Prostate gland (tissue), 2 donors: ENCODE results near the gene PRKAB1. TPM values are rescaled to one million over a fixed set of nuclear protein-coding genes. Genes with fewer than 3 reads are reported as not detected.
"Not testable (repeated sequence)": the region's sequence is repeated elsewhere in the genome, so short reads cannot be mapped to it uniquely, and the experiment has no call there.

ENCODE experiments used
- DNase-seq: peaks from one replicate; pipeline ENCODE4 v3.0.0-alpha.2; 2019; ENCODE audit warnings: low spot score
- H3K27ac ChIP-seq, 2 donors: fragments of 200-600 bp; sonication (generic); 2 replicates each; pipeline ENCODE4 v1.5.1; 2017 to 2019
- H3K27me3 ChIP-seq: fragments of 200-600 bp; sonication (generic); replicated peaks from 2 replicates; pipeline ENCODE4 v1.5.1; 2019; ENCODE audit not compliant: insufficient read depth
- H3K36me3 ChIP-seq, 2 donors: fragments of 200-600 bp; sonication (generic); 1 replicate in 1 of 2; 2 replicates in 1 of 2; pipeline versions ENCODE4 v1.5.1 to v1.8.1; 2017 to 2019
- H3K4me1 ChIP-seq: fragments of 200-600 bp; sonication (generic); replicated peaks from 2 replicates; pipeline ENCODE4 v1.5.1; 2019
- H3K4me3 ChIP-seq, 2 donors: fragments of 200-600 bp; sonication (generic); 2 replicates each; pipeline ENCODE4 v1.5.1; 2017 to 2019
- H3K9me3 ChIP-seq: fragments of 200-600 bp; sonication (generic); 2 replicates; pipeline ENCODE4 v1.5.1; 2017
- CTCF ChIP-seq, 4 experiments: fragments of 200-600 bp in 2 of 4; fragments of 450-650 bp in 2 of 4; sonication (generic) in 2 of 4; IDR thresholded peaks; 1 replicate in 3 of 4; 2 replicates in 1 of 4; pipeline ENCODE4 v1.5.1; 2016 to 2019; ENCODE audit warnings: antibody characterized with exemption in 4 of 4, mild to moderate bottlenecking in 2 of 4, moderate library complexity in 2 of 4
- POLR2A ChIP-seq: fragments of 450-650 bp; IDR thresholded peaks from one replicate; pipeline ENCODE4 v1.6.1; 2016; ENCODE audit warnings: antibody characterized with exemption, mild to moderate bottlenecking
- POLR2AphosphoS5 ChIP-seq: sonication (generic); formaldehyde crosslinking; IDR thresholded peaks from one replicate; pipeline ENCODE4 v1.6.1; 2017; ENCODE audit warnings: antibody characterized with exemption
- WGBS: methylation state at CpG from one replicate; pipeline ENCODE4 v1.1.5; 2018; 5-methylcytosine and 5-hydroxymethylcytosine counted together
- intact Hi-C: fragments of 100-400 bp; cut with DNase I; formaldehyde crosslinking; loops from one replicate; pipeline ENCODE4 v1.14.2; 2022
- total RNA-seq, 2 donors: library from RNA; depleted of rRNA; stranded (reverse); fragments of >200 nt; gene quantifications; one replicate each; pipeline ENCODE4 v1.1.0, GENCODE V29; 2016

Gene PRKAB1
- total RNA-seq = 10 to 100 TPM; 17.3 to 36.7 TPM

DNA sequence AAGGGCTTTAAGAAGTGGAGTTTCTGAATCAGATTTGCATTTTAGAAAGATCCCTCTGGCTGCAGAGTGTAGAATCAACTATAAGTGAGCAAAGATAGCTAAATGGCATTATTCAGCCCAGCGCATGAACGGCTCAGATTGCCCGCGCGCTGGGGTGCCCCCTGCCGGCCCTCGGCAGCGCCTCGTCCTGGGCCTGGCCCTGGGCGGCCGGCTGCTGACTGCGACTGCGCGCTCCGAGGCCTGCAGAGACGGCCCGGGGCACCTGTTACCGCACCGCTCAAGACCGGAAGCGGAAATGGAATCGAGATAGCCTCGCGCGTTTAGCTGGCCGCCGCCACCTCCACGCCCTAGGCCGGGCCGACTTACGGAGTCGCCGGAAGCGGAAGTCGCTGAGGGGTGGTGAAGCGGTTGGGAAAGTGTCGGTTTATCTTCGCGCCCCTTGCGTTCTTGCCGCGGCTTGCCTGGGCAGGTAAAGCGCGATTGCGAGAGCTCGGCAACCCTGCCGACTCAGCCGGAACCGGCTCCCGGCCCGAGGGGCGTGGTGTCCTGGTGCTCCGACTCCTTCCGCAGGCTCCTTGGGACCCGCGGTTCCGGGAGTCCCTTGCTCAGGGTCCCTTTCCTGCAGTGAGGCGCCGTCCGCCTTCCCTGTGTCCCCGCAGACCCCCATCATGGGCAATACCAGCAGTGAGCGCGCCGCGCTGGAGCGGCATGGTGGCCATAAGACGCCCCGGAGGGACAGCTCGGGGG, at the start of gene PRKAB1:
Gene PRKAB1 (plus strand): TSS at position 557 of the 747 bp plus-strand sequence. CDS start 112 bp downstream, at position 669.
- TF ChIP-seq POLR2AphosphoS5 (peak; percentile 96), POLR2A (peak; percentile 61), CTCF (IDR thresholded peaks at IDR 0.05) (peak; percentile 77 to 93 (median 91))
- H3K27me3 ChIP-seq = no peaks in the 10 kb centered on the region
- DNase-seq = peak; percentile 97
- WGBS = under 1% methylated on average over 69 of the region's 69 CpGs
- no peaks in the 10 kb centered on the region for H3K36me3 ChIP-seq
- H3K4me3 ChIP-seq = peak within 1 kb of the TSS; percentile 65 to 87
- intact Hi-C loops = loop anchor here (2.0 kb wide), 1 partner anchor 113 kb away; no protein-coding TSS in a partner anchor
- H3K4me1 ChIP-seq = no peaks in the 10 kb centered on the region
- peak within 1 kb of the TSS; percentile 72 to 81 for H3K27ac ChIP-seq
- H3K9me3 ChIP-seq = no peaks in the 10 kb centered on the region

DNA sequence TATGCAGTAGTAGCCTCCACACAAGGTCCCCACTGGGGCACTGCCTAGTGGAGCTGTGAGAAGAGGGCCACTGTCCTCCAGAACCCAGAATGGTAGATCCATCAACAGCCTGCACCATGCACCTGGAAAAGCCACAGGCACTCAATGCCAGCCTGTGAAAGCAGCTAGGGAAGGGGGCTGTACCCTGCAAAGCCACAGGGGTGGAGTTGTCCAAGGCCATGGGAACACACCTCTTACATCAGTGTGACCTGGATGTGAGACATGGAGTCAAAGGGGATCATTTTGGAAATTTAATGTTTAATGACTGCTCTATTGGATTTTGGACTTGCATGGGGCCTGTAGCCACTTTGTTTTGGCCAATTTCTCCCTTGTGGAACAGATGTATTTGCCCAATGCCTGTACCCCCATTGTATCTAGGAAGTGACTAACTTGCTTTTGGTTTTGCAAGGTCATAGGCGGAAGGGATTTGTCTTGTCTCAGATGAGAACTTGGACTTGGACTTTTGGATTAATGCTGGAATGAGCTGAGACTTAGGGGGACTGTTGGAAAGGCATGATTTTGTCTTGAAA, 49.5 kb upstream of the PRKAB1 start:
- H3K4me3 ChIP-seq, H3K27me3 ChIP-seq, H3K36me3 ChIP-seq, H3K4me1 ChIP-seq, H3K9me3 ChIP-seq, H3K27ac ChIP-seq, intact Hi-C loops, DNase-seq: not testable (repeated sequence)
- 94% methylated on average over 1 of the region's 1 CpG for WGBS

- H3K9me3 ChIP-seq = no peaks in the 10 kb centered on the region
- 56% methylated on average over 1 of the region's 1 CpG for WGBS
- H3K27me3 ChIP-seq = no peaks in the 10 kb centered on the region
- no peaks in the 10 kb centered on the region for H3K36me3 ChIP-seq
- intact Hi-C loops = no loop called here
- no peak overlapping the region for H3K4me3 ChIP-seq
- no peak for TF ChIP-seq POLR2AphosphoS5
- no peak for TF ChIP-seq POLR2A
- no peak for TF ChIP-seq CTCF (IDR thresholded peaks at IDR 0.05)
- H3K27ac ChIP-seq = no peak overlapping the region
- no peaks in the 10 kb centered on the region for H3K4me1 ChIP-seq
- DNase-seq = no peak
Measured at GRCh38 chr12:119620490-119620889, 47.4 kb upstream of the PRKAB1 start.

DNA sequence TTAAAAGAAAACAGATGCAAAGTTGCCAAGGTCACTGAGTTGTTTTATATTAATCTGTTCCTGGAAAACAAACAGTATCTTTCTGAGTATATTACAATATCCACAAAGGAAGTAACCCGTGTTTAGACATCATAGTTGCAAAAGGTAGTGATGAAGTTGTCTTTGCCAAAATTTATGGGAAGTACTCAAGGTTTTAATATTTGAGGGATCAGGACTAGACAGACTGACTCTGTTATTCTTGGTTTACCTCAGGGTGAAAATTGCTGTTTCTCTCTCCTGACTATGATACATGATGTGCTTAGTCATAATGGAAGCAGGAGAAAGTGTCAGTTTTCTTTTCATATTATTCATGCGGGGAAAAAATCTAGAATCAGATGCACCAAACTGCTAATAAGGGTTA, 46.1 kb upstream of the PRKAB1 start:
- intact Hi-C loops = no loop called here
- no peak for TF ChIP-seq POLR2AphosphoS5
- TF ChIP-seq POLR2A = no peak
- TF ChIP-seq CTCF (IDR thresholded peaks at IDR 0.05) = no peak
- Histone ChIP-seq H3K4me1 (no peaks in the 10 kb centered on the region), H3K27ac (no peak overlapping the region), H3K9me3 (no peaks in the 10 kb centered on the region), H3K27me3 (no peaks in the 10 kb centered on the region), H3K36me3 (no peaks in the 10 kb centered on the region), H3K4me3 (no peak overlapping the region)
- DNase-seq = no peak
- 23% methylated on average over 2 of the region's 2 CpGs for WGBS

- H3K9me3 ChIP-seq = no peaks in the 10 kb centered on the region
- intact Hi-C loops = no loop called here
- no peak for DNase-seq
- WGBS = 63% methylated on average over 4 of the region's 4 CpGs
- H3K36me3 ChIP-seq = no peaks in the 10 kb centered on the region
- TF ChIP-seq POLR2A (no peak), POLR2AphosphoS5 (no peak), CTCF (IDR thresholded peaks at IDR 0.05) (no peak)
- H3K27me3 ChIP-seq = no peaks in the 10 kb centered on the region
- no peak overlapping the region for H3K27ac ChIP-seq
- no peak overlapping the region for H3K4me3 ChIP-seq
- H3K4me1 ChIP-seq = no peaks in the 10 kb centered on the region
Measured at GRCh38 chr12:119624966-119625365, 43.0 kb upstream of the PRKAB1 start.
